NOMO-1 (cell line): ENCODE results near the gene DOCK2.

Experiments
- DNase-seq, 2 experiments: peaks; one replicate each; lab custom pipeline; 2025; ENCODE audit not compliant: unreplicated experiment in 2 of 2; lab: John Stamatoyannopoulos, UW

The DOCK2 gene

DNA sequence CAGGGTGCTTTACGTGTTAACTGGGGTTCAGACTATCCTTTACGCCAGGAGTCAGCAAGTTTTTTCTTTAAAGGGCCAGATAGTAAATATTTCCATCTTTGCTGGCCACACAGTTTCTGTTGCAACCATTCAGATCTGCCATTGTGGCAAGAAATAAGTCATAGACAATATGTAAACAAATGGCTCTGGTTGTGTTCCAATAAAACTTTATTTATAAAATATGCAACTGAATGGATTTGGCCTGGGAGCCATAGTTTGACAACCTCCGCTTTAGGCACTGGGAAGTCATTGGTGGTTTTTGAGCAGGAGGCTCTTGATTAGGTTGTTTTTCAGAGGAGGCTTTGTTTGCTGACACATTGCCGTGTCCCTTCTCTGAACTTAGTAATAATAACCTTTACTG is 252.5 kb downstream of the DOCK2 start:
- DNase-seq = no peak

DNA sequence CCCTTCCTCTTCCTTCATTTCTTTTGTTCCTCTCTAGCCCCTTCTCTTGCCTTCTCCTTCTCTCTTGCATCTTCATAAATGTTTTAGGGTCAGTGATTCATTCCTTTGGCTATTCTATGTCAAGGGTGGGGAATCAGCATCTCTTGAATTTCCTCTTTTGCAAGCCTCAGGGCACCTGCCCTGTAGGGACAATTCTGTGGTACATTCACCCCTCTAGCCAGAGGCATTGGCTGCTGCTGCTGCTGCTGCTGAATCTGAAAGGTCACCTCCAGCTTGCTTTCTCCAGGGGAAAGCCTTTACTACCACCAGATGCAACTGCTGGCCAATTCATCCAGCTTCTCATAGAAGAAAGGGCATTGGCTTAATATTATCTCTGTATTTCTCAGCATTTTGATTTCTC is 255.9 kb downstream of the DOCK2 start:
- DNase-seq = peak in 1 of 2 experiments; percentile 15

DNA sequence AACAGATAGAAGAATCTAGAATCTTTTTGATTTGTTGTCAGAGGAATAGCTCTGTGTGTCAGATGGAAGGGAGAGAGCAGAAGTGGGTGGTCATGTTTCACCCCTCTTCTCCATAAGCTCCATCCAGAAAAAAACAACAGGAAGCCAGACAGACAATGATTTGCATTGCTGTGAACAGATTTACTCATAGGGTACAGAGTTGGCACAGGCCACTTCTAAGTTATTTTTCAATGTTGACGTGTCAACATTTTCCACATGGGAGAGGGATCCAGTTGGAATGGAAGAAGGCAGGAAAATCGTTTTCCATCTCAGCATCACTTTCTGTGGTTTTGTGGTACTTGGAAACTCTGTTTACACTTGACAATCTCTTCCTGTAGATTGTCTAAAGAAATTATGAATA is 256.5 kb downstream of the DOCK2 start:
- DNase-seq = no peak

DNA sequence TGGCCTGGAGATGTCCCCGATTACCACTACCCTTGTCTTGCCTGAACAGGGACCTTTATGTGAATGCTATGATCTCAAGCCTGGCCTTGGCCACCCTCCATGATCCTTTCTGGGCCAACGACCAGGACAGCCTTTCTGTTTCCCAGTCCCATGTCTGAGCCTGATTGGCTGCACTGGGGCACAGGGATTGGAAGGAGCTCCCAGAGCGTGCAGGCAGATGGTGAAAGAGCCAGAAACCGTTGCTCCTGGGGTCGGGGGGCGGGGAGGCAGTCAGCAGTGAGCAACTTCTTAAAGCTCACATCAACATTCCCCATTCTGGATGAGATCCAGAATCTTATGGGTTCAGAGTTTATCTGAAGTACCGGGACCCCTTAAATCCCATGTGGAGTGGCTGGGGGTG is 258.9 kb downstream of the DOCK2 start:
- DNase-seq = no peak

DNA sequence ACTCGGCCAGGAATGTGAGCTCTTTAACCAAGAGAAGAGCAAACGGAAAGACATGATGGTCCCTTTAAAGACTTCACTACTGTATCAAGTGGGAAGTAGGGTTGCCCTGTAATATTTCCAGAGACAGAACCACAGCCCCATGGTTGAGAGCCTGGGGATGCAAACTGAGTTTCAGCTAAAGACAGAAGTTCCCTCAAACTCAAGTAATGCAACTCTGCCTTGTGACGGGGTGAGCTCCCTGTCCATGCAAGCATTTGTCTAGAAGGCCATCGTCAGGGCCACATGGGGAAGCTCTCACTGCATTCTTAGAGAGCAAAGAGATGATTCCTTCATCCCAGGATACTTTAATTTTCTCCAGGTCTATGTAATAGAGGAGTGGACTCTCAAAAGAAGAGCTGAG is 260.4 kb downstream of the DOCK2 start:
- no peak for DNase-seq

DNA sequence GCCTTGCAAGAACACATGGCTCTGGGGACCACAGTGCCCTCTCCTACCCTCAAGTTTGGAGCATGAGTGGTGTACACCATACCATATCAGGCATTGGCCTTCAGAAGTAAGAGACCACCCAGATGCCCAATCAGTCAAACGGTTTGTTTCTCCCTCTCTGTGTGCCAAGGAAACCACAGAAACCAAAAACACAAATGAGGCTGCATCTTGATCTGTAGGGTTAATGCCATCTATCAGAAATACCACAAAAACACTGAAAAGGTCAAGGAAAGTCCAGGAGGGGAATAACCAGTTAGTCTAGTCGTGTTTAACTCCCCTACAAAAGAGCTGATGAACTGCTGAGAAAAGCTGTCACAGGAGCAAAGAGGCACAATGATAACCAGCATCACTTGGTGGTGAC is 264.8 kb downstream of the DOCK2 start:
- no peak for DNase-seq

DNA sequence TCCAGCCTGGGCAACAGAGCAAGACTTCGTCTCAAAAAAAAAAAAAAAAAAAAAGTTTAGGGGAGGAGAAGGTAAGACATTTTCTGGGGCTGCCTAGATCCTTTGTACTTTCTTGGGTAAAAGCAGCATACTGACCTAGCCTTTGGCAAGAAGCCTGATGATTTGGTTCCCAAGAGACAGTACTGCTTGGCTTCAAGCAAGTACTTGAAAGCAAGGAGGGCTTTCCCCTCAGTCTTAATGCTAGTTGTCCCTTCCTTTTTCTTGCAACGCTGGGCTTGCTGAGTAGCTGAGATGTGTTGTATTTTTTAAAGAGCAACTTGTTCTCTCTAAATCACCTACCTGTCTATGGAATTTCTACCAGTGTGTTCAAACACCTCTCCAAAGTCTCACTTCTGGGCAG is 267.0 kb downstream of the DOCK2 start:
- DNase-seq = no peak

DNA sequence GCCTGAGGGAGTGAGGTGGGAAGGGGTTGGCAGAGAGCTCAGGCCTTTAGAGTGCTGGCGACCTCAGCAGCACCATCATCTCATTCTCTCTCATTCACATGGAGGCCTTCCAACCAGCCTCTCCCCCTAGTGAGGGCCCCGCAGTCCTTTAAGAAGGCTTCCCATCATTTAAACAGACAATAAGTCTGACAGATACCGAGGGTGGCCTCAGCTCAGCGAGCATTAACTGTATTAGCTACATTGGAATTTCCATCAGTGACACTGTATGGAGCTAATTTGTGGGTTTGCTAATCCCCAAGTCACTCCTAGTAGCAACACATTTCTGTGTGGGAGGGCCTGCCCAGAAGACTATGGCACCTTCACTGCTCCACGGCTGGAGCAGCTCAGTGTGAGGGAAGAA is 267.4 kb downstream of the DOCK2 start:
- no peak for DNase-seq

DNA sequence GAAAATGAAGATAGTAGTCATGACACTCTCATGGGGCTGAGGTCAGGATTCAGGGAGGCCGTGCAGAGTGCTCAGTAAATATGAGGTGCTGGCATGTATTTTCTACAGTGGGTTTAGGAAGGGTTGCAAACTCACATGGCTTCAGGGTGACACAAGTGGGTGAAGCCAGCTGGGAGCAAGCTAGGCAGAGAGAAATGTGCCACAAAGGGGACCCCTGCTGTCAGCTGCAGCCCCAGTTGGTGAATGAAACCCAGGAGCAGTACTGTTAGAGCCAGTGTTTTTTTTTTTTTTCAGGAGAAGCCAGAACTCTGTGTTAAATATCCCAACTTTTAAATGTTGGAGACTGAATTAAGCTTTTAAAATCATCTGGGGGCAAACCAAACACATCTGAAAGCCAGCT is 267.9 kb downstream of the DOCK2 start:
- no peak for DNase-seq

DNA sequence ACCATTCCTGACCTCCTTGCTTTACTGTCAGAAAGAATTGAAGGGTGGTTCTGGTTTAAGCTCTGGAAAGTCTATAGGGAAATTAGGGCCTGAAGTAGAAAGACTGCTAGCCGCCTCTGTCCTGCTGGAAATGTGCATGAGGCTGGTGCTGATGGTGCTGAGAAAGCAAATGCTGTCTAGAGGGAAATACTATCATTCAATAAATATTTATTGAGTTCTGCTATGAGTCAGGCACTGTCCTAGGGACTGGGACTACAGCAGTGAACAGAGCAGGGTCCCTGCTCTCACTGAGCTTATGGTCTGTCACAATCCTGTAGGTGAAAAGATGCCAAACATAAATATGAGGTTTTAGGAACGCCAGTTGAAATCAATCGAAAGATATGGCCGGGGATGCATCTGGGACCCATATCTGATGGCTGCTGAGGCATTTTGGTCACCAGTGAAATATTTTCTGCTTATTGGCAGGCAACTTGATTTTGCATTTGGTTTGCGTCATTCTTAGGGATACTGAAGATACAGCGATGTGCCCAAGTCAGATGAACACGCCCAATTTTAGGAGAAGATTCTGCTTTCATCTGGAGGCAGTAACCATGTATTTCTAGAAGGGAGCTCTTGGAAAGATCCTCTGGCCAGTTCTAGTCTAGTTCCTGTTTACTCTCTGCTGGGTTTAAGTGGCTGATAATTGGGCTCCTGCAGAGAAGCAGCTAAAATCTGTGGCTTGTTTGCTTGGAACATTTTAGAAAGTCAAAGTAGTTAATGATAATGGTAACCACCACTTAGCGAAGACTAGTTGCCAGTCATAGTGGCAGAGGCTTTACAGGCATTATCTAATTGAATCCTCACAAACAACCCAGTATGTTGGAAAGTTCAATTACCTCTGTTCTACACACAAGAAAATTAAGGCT is 269.9 kb downstream of the DOCK2 start:
- DNase-seq = no peak

DNA sequence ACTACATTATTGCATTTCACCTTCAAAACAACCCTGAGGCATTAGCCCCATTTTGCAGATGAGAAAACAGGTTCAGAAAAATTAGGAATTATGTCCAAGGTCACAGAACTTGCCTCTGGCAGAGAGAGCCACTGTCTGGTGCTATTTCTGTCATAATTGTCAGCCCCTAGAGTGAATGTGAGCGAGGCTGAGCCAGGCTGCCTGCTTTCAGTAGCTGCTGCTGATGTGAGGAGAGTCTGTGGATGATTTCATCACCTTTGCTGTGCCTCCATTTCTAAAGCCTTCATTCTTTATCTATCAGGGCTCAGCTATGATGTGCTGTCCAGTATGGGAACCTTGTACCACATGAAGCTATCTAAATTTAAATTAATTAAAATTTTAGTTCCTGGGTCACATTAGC is 271.8 kb downstream of the DOCK2 start:
- DNase-seq = no peak

DNA sequence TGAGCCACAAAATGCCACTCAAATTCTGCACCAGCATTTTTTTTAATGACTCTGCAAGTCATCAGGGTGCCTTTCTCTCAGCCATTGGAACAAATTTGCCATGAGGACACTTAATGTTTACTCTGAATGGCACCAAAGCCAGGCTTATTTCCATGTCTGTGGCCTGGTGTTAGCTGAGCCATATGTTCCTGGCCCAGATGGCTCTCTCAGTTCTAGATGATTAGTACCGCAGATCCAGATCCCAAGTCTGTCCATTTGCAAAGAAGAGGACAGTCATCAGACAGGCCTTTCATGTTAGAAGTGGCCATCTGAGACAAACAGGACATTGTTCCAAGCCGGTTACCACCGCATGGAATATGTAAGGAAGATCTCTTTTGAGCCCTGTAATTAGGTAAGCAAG is 272.9 kb downstream of the DOCK2 start:
- no peak for DNase-seq

DNA sequence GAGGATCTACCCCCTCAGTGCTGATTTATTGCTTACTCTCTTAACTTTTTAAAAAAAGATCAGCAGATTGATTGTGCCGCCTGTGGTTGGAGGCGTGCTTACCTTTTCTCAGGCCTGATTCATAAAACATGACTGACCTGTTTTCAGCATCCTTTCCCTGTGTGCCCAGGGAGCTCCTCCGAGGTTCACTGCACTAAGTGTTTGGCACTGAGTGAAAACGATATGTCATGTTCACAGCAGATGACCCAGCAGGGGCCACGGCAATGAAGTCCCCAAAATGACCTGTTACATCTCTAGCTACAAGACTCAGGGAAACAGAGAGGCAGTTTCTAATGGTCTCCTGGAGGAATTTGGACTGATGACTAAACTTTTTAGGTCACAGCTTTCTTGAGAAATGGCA is 273.3 kb downstream of the DOCK2 start:
- DNase-seq = no peak

DNA sequence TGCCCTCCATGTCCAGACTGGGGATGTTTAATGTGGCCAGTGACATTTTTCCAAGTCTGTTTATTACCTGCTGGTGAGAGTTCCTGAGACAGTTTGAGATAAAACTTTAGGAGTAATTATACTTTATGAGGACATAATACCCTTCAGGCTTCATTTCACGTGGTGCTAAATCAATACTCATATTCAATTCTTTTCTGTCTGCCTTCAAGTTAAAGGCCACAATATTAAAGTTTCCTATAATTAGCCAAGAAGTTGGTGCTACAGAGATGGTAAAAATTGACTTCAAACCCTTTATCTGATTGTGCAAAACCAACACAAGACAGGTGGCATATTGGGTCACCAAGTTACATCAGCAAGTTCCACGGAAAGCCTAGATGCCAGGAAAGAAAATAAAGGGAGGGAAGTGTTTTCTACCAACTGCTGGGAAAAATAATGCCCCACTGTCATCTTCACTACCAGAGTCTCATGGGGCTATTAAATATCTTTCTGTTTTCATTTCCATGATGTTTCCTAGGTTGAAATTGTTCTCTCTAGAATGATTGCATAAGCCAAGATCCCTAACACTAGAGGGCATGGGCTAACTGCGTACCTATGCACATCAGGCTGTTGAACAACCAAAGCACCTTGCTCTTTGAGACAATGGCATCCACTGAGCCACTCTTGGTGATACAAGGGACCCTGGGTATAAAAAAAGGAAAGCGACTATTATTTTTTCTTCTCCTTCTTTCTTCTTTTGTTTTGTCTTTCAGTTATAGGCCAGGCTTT is 274.6 kb downstream of the DOCK2 start:
- no peak for DNase-seq

DNA sequence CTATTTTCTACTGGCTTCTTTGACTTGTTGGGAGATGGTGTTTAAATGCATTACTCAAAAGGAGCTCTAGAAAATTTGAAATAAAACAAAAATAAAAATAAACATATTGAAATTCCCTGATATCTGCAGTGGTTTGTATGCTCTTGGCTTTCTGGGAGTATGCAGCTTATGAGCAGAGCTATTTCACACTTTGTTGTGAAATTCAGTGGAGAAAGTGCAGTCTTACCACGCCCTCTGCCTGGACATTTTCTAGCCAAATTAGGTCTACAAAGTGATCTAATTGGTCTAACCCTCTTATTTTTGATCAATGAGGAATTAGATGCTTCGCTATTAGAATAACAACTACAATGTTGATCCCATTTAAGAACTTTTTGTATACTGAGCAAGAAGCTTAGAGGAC is 276.4 kb downstream of the DOCK2 start:
- DNase-seq = no peak

DNA sequence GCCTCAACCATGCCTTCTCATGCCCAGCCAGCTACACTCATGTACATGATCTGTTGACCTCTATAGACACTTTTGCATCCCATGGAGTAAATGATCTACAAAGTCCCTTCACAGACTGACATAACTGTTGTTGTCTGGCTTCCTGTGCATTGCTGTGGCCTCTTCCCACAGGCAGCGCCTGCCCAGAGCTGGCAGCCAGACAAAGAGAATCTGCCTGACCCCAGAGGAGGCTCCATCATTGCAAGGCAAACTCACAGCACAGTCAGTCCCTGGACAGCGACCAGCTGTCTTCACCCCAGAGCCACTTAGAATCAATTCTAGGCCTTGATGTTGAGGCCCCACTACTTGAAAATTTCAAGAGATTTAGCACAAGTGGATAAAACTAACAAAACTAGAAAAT is 277.7 kb downstream of the DOCK2 start:
- no peak for DNase-seq

DNA sequence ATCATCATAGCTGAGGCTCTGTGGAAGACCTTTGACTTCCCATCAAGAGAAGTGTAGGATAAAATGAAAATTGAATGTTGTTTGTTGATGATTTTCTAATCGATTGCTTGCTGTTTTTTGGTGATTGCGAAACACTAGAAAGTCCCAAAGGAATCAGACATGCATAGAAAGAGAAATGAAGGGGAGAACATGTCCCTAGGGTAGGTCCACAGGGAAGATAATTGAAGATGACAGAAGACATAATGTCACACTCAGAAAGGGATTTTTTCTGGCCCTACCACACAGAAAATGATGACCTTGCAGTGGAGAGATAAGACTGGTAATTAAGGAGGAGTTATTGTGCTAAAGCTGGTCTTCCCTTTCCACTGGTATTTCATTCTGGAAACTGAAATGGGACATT is 280.4 kb downstream of the DOCK2 start:
- no peak for DNase-seq

DNA sequence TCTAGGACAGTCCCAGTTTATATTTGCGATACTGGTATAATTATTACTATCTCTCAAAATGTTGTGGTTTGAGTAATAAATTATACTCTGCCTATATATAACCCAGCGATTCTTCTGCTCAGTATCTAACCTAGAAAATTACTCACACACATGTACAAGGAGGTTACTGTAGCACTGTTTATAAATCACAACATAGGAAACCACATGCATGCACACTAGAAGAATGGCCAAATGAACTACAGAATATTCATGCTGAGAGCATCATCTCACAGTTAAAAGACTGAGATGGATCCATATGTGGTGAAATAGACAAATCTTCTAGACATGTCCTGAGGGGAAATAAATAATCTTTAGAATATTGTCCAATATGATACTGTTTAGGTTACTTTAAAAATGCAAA is 281.2 kb downstream of the DOCK2 start:
- DNase-seq = no peak

DNA sequence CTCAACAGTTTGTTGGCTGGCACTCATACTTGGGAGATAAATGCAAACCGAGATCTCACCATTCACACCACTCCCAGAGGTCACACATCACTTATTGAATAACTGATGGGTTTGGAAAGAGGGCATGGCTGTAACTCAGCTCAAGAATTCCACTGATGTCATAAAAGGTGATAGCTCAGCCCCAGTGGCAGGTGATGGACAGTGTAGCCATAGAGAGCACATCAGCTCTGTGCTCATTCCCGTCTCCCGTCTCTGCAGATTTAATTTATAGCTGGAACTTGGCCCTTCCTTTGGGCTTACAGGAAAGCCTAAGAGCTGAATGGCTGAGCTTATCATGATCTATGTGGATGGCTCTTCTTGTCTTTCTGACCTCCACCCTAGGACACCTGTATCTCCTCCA is 283.4 kb downstream of the DOCK2 start:
- no peak for DNase-seq

DNA sequence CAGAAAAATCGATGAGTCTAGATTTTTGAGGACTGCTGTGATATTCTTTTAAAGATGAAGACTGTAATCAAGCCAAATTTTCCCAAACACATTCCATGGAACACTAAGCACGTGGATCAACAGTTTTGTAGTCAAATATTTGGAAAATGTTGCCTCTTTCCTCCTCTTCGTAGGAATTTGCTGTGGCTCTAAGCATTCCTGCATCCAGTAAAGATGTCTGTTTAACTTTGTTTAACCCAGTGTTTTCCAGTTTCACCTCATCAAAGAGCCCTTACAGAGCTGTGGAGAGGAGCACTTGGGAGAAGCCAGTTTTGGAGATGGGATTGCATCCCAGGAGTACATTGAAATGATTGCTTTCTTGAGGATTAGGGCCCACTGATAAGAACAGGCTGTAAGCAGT is 284.3 kb downstream of the DOCK2 start:
- no peak for DNase-seq

DNA sequence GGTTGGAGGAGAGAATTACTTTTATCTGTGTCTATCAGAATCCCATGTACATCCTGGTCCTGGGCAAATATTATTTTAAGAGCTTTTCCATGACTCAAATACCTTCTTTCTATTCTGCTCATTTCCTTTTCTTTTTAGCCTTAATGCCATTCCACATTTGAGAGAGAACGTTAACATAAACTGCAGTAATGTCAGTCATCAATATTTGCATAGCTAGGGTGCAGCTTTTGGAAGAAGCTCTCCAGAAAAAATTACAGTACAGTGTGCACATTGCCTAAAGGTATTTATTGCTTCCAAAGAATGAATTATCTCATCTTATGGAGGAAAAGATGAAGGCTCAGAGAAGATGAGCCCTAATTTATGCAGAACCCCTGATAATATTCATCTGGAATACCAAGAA is 284.9 kb downstream of the DOCK2 start:
- DNase-seq = no peak

DNA sequence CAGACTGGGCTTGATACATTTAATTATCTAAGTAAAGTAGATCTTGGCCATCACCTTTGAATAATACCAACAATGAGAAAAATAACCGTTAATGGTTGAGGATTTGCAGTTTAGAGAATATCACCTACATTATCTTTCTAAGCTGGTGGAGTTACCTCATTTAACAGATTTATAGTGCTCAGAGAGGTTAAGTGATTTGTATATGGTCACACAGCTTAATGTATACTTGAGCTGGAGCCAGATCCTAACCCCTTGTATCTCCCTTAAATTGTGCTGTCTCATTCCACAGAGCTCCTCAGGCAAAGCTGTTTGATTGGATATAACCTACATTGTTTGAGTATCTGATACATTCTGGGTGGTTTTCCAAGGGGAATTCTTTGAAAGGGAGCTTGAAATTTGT is 285.4 kb downstream of the DOCK2 start:
- DNase-seq = no peak
